Skin epidermis (tissue), 12 donors: ENCODE data around the gene RERE.

ENCODE experiments used
- H3K27ac ChIP-seq, 21 experiments: fragments of 200-600 bp; sonication (generic) in 11 of 21; one replicate each; pipeline ENCODE4 v1.5.0; 2020; ENCODE audit warnings: mild to moderate bottlenecking in 3 of 21, inconsistent platforms in 2 of 21, moderate library complexity in 2 of 21
- H3K4me3 ChIP-seq, 7 experiments: fragments of 200-600 bp; sonication (generic) in 2 of 7; one replicate each; pipeline ENCODE4 v1.5.0; 2020; ENCODE audit warnings: inconsistent platforms in 2 of 7, mild to moderate bottlenecking in 2 of 7, moderate library complexity in 1 of 7

The RERE gene

GRCh38 chr1:8572106-8572505 is 245.3 kb downstream of the RERE start:
- Histone ChIP-seq H3K27ac (peak overlapping the region in 4 of 21 experiments; percentile 18 to 72 (median 35)), H3K4me3 (no peak overlapping the region)

GRCh38 chr1:8571200-8571984 is 246.0 kb downstream of the RERE start:
- peak overlapping the region in 7 of 21 experiments; percentile 13 to 76 (median 20) for H3K27ac ChIP-seq
- no peak overlapping the region for H3K4me3 ChIP-seq

GRCh38 chr1:8570465-8570864 is 247.0 kb downstream of the RERE start:
- Histone ChIP-seq H3K27ac (no peak overlapping the region), H3K4me3 (no peak overlapping the region)

GRCh38 chr1:8569242-8569641 is 248.2 kb downstream of the RERE start:
- Histone ChIP-seq H3K4me3 (no peak overlapping the region), H3K27ac (no peak overlapping the region)

GRCh38 chr1:8568837-8569236 is 248.6 kb downstream of the RERE start:
- Histone ChIP-seq H3K27ac (no peak overlapping the region), H3K4me3 (no peak overlapping the region)

GRCh38 chr1:8567146-8567545 is 250.3 kb downstream of the RERE start:
- Histone ChIP-seq H3K27ac (no peak overlapping the region), H3K4me3 (no peak overlapping the region)

- Histone ChIP-seq H3K4me3 (no peak overlapping the region), H3K27ac (no peak overlapping the region)
These were observed 251.6 kb downstream of the RERE start for GRCh38 chr1:8565802-8566201.

GRCh38 chr1:8563944-8564537 is 253.4 kb downstream of the RERE start:
- H3K4me3 ChIP-seq = no peak overlapping the region
- no peak overlapping the region for H3K27ac ChIP-seq

- Histone ChIP-seq H3K27ac (peak overlapping the region in 1 of 21 experiments; percentile 29), H3K4me3 (no peak overlapping the region)
These were observed 254.3 kb downstream of the RERE start for GRCh38 chr1:8562881-8563865.

GRCh38 chr1:8562222-8562621 is 255.2 kb downstream of the RERE start:
- no peak overlapping the region for H3K4me3 ChIP-seq
- H3K27ac ChIP-seq = no peak overlapping the region

- Histone ChIP-seq H3K4me3 (no peak overlapping the region), H3K27ac (no peak overlapping the region)
These were observed 256.6 kb downstream of the RERE start for GRCh38 chr1:8560611-8561544.

GRCh38 chr1:8560035-8560434 is 257.4 kb downstream of the RERE start:
- H3K27ac ChIP-seq = no peak overlapping the region
- no peak overlapping the region for H3K4me3 ChIP-seq

GRCh38 chr1:8555582-8555981 is 261.9 kb downstream of the RERE start:
- H3K27ac ChIP-seq = peak overlapping the region in 3 of 21 experiments; percentile 5 to 10 (median 10)
- H3K4me3 ChIP-seq = no peak overlapping the region

- no peak overlapping the region for H3K4me3 ChIP-seq
- peak overlapping the region in 5 of 21 experiments; percentile 7 to 50 (median 10) for H3K27ac ChIP-seq
These were observed 262.4 kb downstream of the RERE start for GRCh38 chr1:8554956-8555534.

- Histone ChIP-seq H3K4me3 (no peak overlapping the region), H3K27ac (no peak overlapping the region)
These were observed 264.5 kb downstream of the RERE start for GRCh38 chr1:8552820-8553397.

- H3K4me3 ChIP-seq = no peak overlapping the region
- H3K27ac ChIP-seq = no peak overlapping the region
These were observed 265.6 kb downstream of the RERE start for GRCh38 chr1:8551613-8552489.

- Histone ChIP-seq H3K27ac (no peak overlapping the region), H3K4me3 (no peak overlapping the region)
These were observed 266.4 kb downstream of the RERE start for GRCh38 chr1:8551057-8551456.

GRCh38 chr1:8547791-8548190 is 269.6 kb downstream of the RERE start:
- no peak overlapping the region for H3K4me3 ChIP-seq
- no peak overlapping the region for H3K27ac ChIP-seq
